ENCODE results near the gene FAIM. TPM values are rescaled to one million over a fixed set of nuclear protein-coding genes. Genes with fewer than 3 reads are reported as not detected.
"Not testable (repeated sequence)": the region's sequence is repeated elsewhere in the genome, so short reads cannot be mapped to it uniquely, and the experiment has no call there.

FAIM gene
- total RNA-seq (2014; rRNA removed; shearing (Covaris generic)) (12.6 and 13.4 TPM in 2 replicates), polyA plus RNA-seq (2016; fragmentation: Nextera tagmentation; extraction: Ambion mirVana) (19.8 and 21.8 TPM in 2 replicates)

- Histone ChIP-seq H3K79me2 (ENCODE audit: insufficient read depth) (0 out of 2 replicates have a peak, but pooled peaks cover 5% of the 10 kb centered on the region), H3K4me1 (ENCODE audit: insufficient read depth) (0 out of 2 replicates have a peak, but pooled peaks cover 9% of the 10 kb centered on the region), H3K4me3 (peak within 1 kb of the TSS; percentile 76), H3K27me3 (replicated peaks; ENCODE audit: insufficient read depth) (no peaks in the 10 kb centered on the region), H3K9me3 (ENCODE audit: low read depth) (no peaks in the 10 kb centered on the region), H3K27ac (peak within 1 kb of the TSS; percentile 53), H3K4me2 (ENCODE audit: unreplicated experiment) (peak within 1 kb of the TSS; percentile 81), H3K9me2 (ENCODE audit: insufficient read depth) (no peaks in the 10 kb centered on the region), H3K36me3 (ENCODE audit: low read depth) (no peaks in the 10 kb centered on the region), H3K9ac (peak within 1 kb of the TSS; percentile 88), H4K20me1 (ENCODE audit: insufficient read depth) (no peaks in the 10 kb centered on the region), H3F3A (ENCODE audit: insufficient read depth) (no peaks in the 10 kb centered on the region), H2AFZ (peak within 1 kb of the TSS; percentile 96)
- peak; percentile 85 for DNase-seq
- in situ Hi-C loops (cut with MboI) = no loop called here
- no peak for TF ChIP-seq EZH2 (IDR thresholded peaks at IDR 0.05; ENCODE audit: insufficient read depth, poor library complexity, severe bottlenecking)
- no peak for TF ChIP-seq EZH2phosphoT487 (IDR thresholded peaks at IDR 0.05; ENCODE audit: insufficient read depth, low read depth)
- 4 to 5% methylated on average over 30 to 42 of the region's 68 CpGs for WGBS, 2 experiments (ENCODE audit: low coverage in 1 of 2, low lambda C conversion rate in 2 of 2, missing lambda C conversion rate in 2 of 2)
These were observed at the start of gene FAIM for GRCh38 chr3:138608322-138609135. FAIM (plus strand) TSS chr3:138608771; CDS start chr3:138619727, 10,956 bp downstream.

GRCh38 chr3:138559134-138559533 lies 49.4 kb upstream of the FAIM start:
- 66 to 69% methylated on average over 4 of the region's 4 CpGs for WGBS, 2 experiments (ENCODE audit: low coverage in 1 of 2, low lambda C conversion rate in 2 of 2, missing lambda C conversion rate in 2 of 2)
- TF ChIP-seq EZH2phosphoT487 (IDR thresholded peaks at IDR 0.05; ENCODE audit: insufficient read depth, low read depth) (no peak), EZH2 (IDR thresholded peaks at IDR 0.05; ENCODE audit: insufficient read depth, poor library complexity, severe bottlenecking) (no peak)
- Histone ChIP-seq H2AFZ (no peak overlapping the region), H4K20me1 (ENCODE audit: insufficient read depth) (no peaks in the 10 kb centered on the region), H3K36me3 (ENCODE audit: low read depth) (no peaks in the 10 kb centered on the region; the same call in 1 of the 2 replicates), H3K4me3 (no peak overlapping the region), H3K9me2 (ENCODE audit: insufficient read depth) (no peaks in the 10 kb centered on the region), H3K27me3 (replicated peaks; ENCODE audit: insufficient read depth) (no peaks in the 10 kb centered on the region), H3F3A (ENCODE audit: insufficient read depth) (no peaks in the 10 kb centered on the region), H3K4me2 (ENCODE audit: unreplicated experiment) (no peak overlapping the region), H3K79me2 (ENCODE audit: insufficient read depth) (no peaks in the 10 kb centered on the region), H3K9me3 (ENCODE audit: low read depth) (no peaks in the 10 kb centered on the region), H3K9ac (no peak overlapping the region), H3K4me1 (ENCODE audit: insufficient read depth) (no peaks in the 10 kb centered on the region), H3K27ac (no peak overlapping the region)
- no peak for DNase-seq
- in situ Hi-C loops (cut with MboI) = no loop called here

GRCh38 chr3:138560501-138560900 lies 48.1 kb upstream of the FAIM start:
- no peak for DNase-seq
- WGBS, 2 experiments (ENCODE audit: low coverage in 1 of 2, low lambda C conversion rate in 2 of 2, missing lambda C conversion rate in 2 of 2) = 93 to 94% methylated on average over 6 of the region's 6 CpGs

GRCh38 chr3:138562902-138563301 lies 45.7 kb upstream of the FAIM start:
- H3K27ac ChIP-seq; H4K20me1 ChIP-seq (ENCODE audit: insufficient read depth); H3K9me3 ChIP-seq (ENCODE audit: low read depth); H3K4me3 ChIP-seq; DNase-seq; H3K79me2 ChIP-seq (ENCODE audit: insufficient read depth); H3K4me1 ChIP-seq (ENCODE audit: insufficient read depth); H2AFZ ChIP-seq; H3K27me3 ChIP-seq (replicated peaks; ENCODE audit: insufficient read depth); H3F3A ChIP-seq (ENCODE audit: insufficient read depth); in situ Hi-C loops (cut with MboI); H3K4me2 ChIP-seq (ENCODE audit: unreplicated experiment); H3K9ac ChIP-seq; H3K36me3 ChIP-seq (ENCODE audit: low read depth); H3K9me2 ChIP-seq (ENCODE audit: insufficient read depth): not testable (repeated sequence)
- 100% methylated on average over 1 of the region's 1 CpG for WGBS, 2 experiments (ENCODE audit: low coverage in 1 of 2, low lambda C conversion rate in 2 of 2, missing lambda C conversion rate in 2 of 2)

More at GRCh38 chr3:138560501-138560900, 48.1 kb upstream of the FAIM start:
- Histone ChIP-seq H3K79me2 (ENCODE audit: insufficient read depth) (no peaks in the 10 kb centered on the region), H3K27me3 (replicated peaks; ENCODE audit: insufficient read depth) (no peaks in the 10 kb centered on the region), H3K9ac (no peak overlapping the region), H3K9me2 (ENCODE audit: insufficient read depth) (no peaks in the 10 kb centered on the region), H3K36me3 (ENCODE audit: low read depth) (no peaks in the 10 kb centered on the region; the same call in 1 of the 2 replicates), H3K4me2 (ENCODE audit: unreplicated experiment) (no peak overlapping the region), H2AFZ (no peak overlapping the region), H4K20me1 (ENCODE audit: insufficient read depth) (no peaks in the 10 kb centered on the region), H3K27ac (no peak overlapping the region), H3K4me1 (ENCODE audit: insufficient read depth) (no peaks in the 10 kb centered on the region), H3K9me3 (ENCODE audit: low read depth) (no peaks in the 10 kb centered on the region), H3K4me3 (no peak overlapping the region), H3F3A (ENCODE audit: insufficient read depth) (no peaks in the 10 kb centered on the region)
- in situ Hi-C loops (cut with MboI) = no loop called here
- no peak for TF ChIP-seq EZH2phosphoT487 (IDR thresholded peaks at IDR 0.05; ENCODE audit: insufficient read depth, low read depth)
- no peak for TF ChIP-seq EZH2 (IDR thresholded peaks at IDR 0.05; ENCODE audit: insufficient read depth, poor library complexity, severe bottlenecking)

- H4K20me1 ChIP-seq (ENCODE audit: insufficient read depth); DNase-seq; H3K79me2 ChIP-seq (ENCODE audit: insufficient read depth); H3F3A ChIP-seq (ENCODE audit: insufficient read depth); in situ Hi-C loops (cut with MboI); H3K4me1 ChIP-seq (ENCODE audit: insufficient read depth); H3K27ac ChIP-seq; H3K9me2 ChIP-seq (ENCODE audit: insufficient read depth); H3K4me2 ChIP-seq (ENCODE audit: unreplicated experiment); H3K9me3 ChIP-seq (ENCODE audit: low read depth); H3K9ac ChIP-seq; H3K4me3 ChIP-seq; H3K27me3 ChIP-seq (replicated peaks; ENCODE audit: insufficient read depth); H3K36me3 ChIP-seq (ENCODE audit: low read depth); H2AFZ ChIP-seq: not testable (repeated sequence)
- WGBS, 2 experiments (ENCODE audit: low coverage in 1 of 2, low lambda C conversion rate in 2 of 2, missing lambda C conversion rate in 2 of 2) = 47 to 50% methylated on average over 2 of the region's 2 CpGs
These were observed 42.3 kb upstream of the FAIM start for GRCh38 chr3:138566293-138566692.

Measured in GM23248 (cell line).